GM19467 (cell line): Measurements from ENCODE around the gene CASP12.
A peak's percentile ranks its signal among the peaks of the same experiment; 100 is the strongest.
"Not testable (repeated sequence)": the region's sequence is repeated elsewhere in the genome, so short reads cannot be mapped to it uniquely, and the experiment has no call there.

ENCODE experiments used
- ATAC-seq: cut with Tn5 transposase; IDR thresholded peaks from one replicate; pipeline ENCODE4 v1.9.1; 2021; ENCODE audit warnings: mild to moderate bottlenecking, moderate library complexity; ENCODE audit not compliant: unreplicated experiment

Gene CASP12

GRCh38 chr11:104897891-104898684 is at the start of gene CASP12:
TSS of gene CASP12 (minus strand) at chr11:104898460.
- ATAC-seq = no peak

- peak; percentile 90 for ATAC-seq
These were observed 48.6 kb upstream of the CASP12 start for GRCh38 chr11:104946907-104947306.

GRCh38 chr11:104944076-104944475 is 45.8 kb upstream of the CASP12 start:
- ATAC-seq = no peak

- no peak for ATAC-seq
These were observed 45.3 kb upstream of the CASP12 start for GRCh38 chr11:104943561-104943960.

DNA sequence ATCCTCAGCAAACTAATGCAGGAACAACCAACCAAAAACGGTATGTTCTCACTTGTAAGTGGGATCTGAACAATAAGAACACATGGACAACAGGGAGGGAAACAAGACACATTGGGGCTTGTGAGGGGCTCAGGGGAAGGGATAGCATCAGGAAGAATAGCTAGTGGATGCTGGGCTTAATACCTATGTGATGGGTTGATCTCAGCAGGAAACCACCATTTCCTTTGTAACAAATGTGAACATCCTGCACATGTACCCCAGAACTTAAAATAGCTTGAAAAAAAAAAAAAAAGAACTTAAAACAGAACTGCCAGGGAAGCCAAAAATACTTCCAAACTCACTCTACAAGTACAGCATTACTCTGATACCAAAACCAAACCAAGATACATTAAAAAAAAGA is 36.3 kb upstream of the CASP12 start:
- no peak for ATAC-seq

DNA sequence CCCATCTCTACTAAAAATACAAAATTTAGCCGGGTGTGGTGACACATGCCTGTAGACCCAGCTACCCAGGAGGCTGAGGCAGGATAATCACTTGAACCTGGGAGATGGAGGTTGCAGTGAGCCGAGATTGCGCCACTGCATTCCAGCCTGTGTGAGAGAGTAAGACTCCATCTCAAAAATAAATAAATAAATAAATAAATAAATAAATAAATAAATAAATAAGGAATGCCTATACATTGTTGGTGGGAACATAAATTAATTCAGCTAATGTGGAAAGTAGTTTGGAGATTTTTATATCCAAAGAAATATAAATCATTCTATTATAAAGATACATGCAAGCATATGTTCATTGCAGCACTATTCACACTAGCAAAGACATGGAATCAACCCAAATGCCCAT is 35.8 kb upstream of the CASP12 start:
- ATAC-seq = not testable (repeated sequence)

DNA sequence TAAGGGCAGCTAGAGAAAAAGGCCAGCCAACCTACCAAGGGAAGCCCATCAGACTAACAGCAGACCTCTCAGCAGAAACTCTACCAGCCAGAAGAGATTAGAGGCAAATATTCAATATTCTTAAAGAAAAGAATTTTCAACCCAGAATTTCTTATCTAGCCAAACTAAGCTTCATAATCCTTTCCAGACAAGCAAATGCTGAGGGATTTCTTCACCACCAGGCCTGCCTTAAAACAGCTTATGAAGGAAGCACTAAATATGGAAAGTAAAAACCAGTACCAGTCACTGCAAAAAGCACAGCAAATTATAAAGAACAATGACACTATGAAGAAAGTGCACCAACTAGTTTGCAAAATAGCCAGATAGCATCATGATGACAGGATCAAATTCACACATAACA is 30.6 kb upstream of the CASP12 start:
- ATAC-seq = no peak

- no peak for ATAC-seq
These were observed 28.7 kb upstream of the CASP12 start for GRCh38 chr11:104926771-104927611.

GRCh38 chr11:104925850-104926249 is 27.6 kb upstream of the CASP12 start:
- ATAC-seq = no peak

- ATAC-seq = no peak
These were observed 20.0 kb upstream of the CASP12 start for GRCh38 chr11:104918113-104918824.

GRCh38 chr11:104917271-104918112 is 19.2 kb upstream of the CASP12 start:
- no peak for ATAC-seq

DNA sequence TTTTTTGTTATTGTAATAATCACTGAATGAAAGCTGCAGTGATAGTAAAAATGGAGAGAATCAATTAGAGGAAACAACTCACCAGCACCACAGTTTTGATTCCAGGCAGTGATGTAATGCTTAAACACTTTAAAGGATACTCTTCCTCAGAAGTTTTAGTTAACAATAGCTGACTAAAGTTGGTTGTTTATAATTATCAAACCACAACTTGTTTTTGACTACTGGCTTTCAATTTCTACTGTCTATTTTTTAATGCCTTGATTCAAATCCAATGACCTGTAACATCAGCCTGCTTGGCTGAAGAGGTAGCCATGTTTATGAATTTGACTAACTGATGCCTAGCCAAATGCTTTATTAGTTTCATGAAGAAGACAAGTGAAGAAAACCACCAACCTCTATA is 18.2 kb upstream of the CASP12 start:
- ATAC-seq = no peak

- ATAC-seq = no peak
These were observed 13.8 kb upstream of the CASP12 start for GRCh38 chr11:104912102-104912501.

DNA sequence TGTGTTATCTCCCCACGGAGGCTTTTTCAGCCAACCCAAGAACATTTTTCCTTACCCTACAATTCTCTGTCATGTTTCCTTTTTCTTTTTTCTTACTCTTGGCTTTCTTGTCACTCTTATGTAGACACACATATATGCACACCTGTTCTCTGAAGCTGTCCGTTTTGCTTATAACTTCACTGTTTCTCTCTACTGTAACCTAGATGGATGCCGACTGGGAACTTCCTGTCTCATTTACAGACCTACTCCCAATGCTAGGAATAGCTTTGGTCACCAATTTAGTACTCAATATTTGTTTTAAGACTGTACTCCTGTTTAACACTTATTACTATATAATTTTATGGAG is 9.9 kb upstream of the CASP12 start:
- no peak for ATAC-seq

GRCh38 chr11:104907521-104908185 is 9.4 kb upstream of the CASP12 start:
- no peak for ATAC-seq

DNA sequence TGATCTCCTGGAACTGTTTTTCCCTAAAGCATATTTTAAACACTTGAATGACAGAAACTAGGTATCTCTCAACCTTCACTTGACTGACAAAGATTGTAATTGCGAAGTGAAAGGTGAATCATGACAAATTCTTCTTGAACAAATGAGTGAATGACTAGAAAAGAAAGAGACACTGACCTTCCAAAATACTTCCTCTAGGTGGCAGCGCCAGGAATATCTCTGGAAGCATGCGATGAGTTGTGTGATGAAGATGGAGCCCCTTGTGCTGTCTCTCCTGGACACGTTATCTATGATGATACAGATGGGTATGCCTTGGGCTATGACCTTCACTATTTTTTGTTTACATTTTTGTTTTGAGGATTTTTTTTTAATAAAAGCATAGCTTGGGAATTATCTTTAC is 7.0 kb upstream of the CASP12 start:
- no peak for ATAC-seq

- no peak for ATAC-seq
These were observed 966 bp upstream of the CASP12 start for GRCh38 chr11:104899226-104899625.

DNA sequence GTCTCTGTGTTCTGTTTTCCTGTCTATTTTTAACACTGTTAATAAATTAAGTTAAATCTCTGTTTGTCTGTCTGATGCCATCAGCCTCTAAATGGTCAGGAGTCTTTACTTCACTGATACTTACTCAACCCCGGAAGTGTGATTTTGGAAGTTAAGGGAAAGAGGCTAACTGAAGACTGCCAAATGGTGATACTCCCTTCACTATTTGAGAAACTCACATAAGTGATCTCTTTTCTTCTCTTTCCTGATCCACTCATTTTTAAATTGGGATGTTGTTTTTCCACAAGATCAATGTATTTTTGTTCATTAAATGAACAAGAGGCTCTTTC is 389 bp upstream of the CASP12 start:
- no peak for ATAC-seq

- no peak for ATAC-seq
These were observed 2.6 kb downstream of the CASP12 start for GRCh38 chr11:104895634-104896033.

GRCh38 chr11:104893876-104894275 is 4.4 kb downstream of the CASP12 start:
- ATAC-seq = no peak
